K562 (cell line): ENCODE measurements around the gene NCDN. TPM values are rescaled to one million over a fixed set of nuclear protein-coding genes. Genes with fewer than 3 reads are reported as not detected.

Experiments used
- CBX3 ChIP-seq, 2 experiments: IDR thresholded peaks; 1 replicate in 1 of 2; 2 replicates in 1 of 2; pipeline ENCODE4 v1.6.1; 2012; ENCODE audit warnings: inconsistent platforms in 2 of 2, low read length in 2 of 2, borderline replicate concordance in 1 of 2, control low read depth in 1 of 2
- CBX5 ChIP-seq: IDR thresholded peaks from 2 replicates; pipeline ENCODE4 v1.6.1; 2014; ENCODE audit warnings: low read depth, borderline replicate concordance
- CXXC5 ChIP-seq: fragments of 250-450 bp; sonication (Bioruptor Pico); IDR thresholded peaks from 2 replicates; pipeline ENCODE4 v1.8.0; 2022; ENCODE audit warnings: inconsistent platforms, mild to moderate bottlenecking, moderate library complexity
- NFE2 ChIP-seq: IDR thresholded peaks from 2 replicates; pipeline ENCODE4 v1.6.1; 2014; ENCODE audit warnings: antibody characterized with exemption, low read depth
- polyA plus RNA-seq, 8 experiments: library from polyadenylated mRNA; depleted of rRNA in 4 of 8; stranded (reverse) in 5 of 8; unstranded in 3 of 8; fragments of >200 nt; fragmentation: Nextera tagmentation in 2 of 8; fragmentation: Illumina TruSeq in 1 of 8; extraction: Ambion mirVana in 2 of 8; extraction: Trizol in 1 of 8; gene quantifications; 2 replicates each; pipeline versions ENCODE4 v1.2.1 to v1.2.3, GENCODE V29; 2011 to 2014; ENCODE audit warnings: inconsistent platforms in 1 of 8, missing spikeins in 1 of 8
- total RNA-seq, 7 experiments: library from RNA; depleted of rRNA in 6 of 7; stranded (reverse); fragments of >200 nt in 6 of 7; fragmentation: Illumina TruSeq in 2 of 7; extraction: Trizol in 2 of 7; gene quantifications; 2 replicates each; pipeline versions ENCODE4 v1.2.1 to v1.2.3, GENCODE V29; 2011 to 2021; ENCODE audit warnings: low replicate concordance in 1 of 7
- TF ChIP-seq, protein P1 (sequence below): IDR thresholded peaks from 3 replicates; pipeline ENCODE4 v1.6.1; 2011; ENCODE audit warnings: borderline replicate concordance, mild to moderate bottlenecking, moderate library complexity; ENCODE audit not compliant: insufficient read length; ENCODE audit errors: extremely low read depth
- TF ChIP-seq, protein P2 (sequence below): fragments of 450-650 bp; IDR thresholded peaks from 2 replicates; pipeline ENCODE4 v1.6.1; 2018; ENCODE audit warnings: mild to moderate bottlenecking, low read depth; ENCODE audit not compliant: partially characterized antibody

The NCDN gene
- total and polyA plus RNA-seq, 9 of the 15 experiments (the other 6 are each of a cell fraction or from before 2014, with no cell fraction given): 1.9 to 35.1 (median 10.7) TPM

DNA sequence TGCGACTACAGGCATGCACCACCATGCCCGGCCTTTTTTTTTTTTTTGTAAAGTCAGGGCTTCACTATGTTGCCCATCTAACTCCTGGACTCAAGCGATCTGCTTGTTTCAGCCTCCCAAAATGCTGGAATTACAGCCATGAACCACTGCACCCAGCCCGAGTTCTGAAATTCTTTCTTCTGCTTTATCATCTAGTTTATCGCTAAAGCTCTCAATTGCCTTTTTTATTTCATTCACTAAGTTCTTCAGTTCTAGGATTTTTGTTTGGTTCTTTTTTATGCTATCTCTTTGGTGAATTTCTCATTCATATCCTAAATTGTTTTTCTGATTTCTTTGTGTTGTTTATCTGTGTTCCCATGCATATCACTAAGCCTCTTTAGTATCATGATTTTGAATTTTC is 27.4 kb upstream of the NCDN start (continued):
- TF ChIP-seq, protein P1, sequence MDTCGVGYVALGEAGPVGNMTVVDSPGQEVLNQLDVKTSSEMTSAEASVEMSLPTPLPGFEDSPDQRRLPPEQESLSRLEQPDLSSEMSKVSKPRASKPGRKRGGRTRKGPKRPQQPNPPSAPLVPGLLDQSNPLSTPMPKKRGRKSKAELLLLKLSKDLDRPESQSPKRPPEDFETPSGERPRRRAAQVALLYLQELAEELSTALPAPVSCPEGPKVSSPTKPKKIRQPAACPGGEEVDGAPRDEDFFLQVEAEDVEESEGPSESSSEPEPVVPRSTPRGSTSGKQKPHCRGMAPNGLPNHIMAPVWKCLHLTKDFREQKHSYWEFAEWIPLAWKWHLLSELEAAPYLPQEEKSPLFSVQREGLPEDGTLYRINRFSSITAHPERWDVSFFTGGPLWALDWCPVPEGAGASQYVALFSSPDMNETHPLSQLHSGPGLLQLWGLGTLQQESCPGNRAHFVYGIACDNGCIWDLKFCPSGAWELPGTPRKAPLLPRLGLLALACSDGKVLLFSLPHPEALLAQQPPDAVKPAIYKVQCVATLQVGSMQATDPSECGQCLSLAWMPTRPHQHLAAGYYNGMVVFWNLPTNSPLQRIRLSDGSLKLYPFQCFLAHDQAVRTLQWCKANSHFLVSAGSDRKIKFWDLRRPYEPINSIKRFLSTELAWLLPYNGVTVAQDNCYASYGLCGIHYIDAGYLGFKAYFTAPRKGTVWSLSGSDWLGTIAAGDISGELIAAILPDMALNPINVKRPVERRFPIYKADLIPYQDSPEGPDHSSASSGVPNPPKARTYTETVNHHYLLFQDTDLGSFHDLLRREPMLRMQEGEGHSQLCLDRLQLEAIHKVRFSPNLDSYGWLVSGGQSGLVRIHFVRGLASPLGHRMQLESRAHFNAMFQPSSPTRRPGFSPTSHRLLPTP: no peak
- 0 out of 2 replicates have a peak, but pooled peaks have one; percentile 2 for TF ChIP-seq NFE2
- TF ChIP-seq, protein P2, sequence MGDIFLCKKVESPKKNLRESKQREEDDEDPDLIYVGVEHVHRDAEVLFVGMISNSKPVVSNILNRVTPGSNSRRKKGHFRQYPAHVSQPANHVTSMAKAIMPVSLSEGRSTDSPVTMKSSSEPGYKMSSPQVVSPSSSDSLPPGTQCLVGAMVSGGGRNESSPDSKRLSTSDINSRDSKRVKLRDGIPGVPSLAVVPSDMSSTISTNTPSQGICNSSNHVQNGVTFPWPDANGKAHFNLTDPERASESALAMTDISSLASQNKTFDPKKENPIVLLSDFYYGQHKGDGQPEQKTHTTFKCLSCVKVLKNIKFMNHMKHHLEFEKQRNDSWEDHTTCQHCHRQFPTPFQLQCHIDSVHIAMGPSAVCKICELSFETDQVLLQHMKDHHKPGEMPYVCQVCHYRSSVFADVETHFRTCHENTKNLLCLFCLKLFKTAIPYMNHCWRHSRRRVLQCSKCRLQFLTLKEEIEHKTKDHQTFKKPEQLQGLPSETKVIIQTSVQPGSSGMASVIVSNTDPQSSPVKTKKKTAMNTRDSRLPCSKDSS: peak; percentile 83
- no peak for TF ChIP-seq CXXC5 (CRISPR knock-in tag)
- 0 out of 2 replicates have a peak, but pooled peaks have one; percentile 43 for TF ChIP-seq CBX5
- TF ChIP-seq CBX3 (IDR thresholded peaks at IDR 0.05; ENCODE audit: borderline replicate concordance in 1 of 2, low read length in 2 of 2): peak in 1 of 2 experiments; percentile 79; a peak in 1 of 3 replicates
